HepG2 (cell line): ENCODE results near the gene NOP9. TPM values are rescaled to one million over a fixed set of nuclear protein-coding genes. Genes with fewer than 3 reads are reported as not detected.
A peak's percentile ranks its signal among the peaks of the same experiment; 100 is the strongest.

Experiments used
- ASH2L ChIP-seq: fragments of 300-600, 200-600 bp; sonication (generic); IDR thresholded peaks from 2 replicates; pipeline ENCODE4 v1.7.0; 2017; ENCODE audit warnings: low read depth, mild to moderate bottlenecking, moderate library complexity, mixed read lengths, low read length; ENCODE audit not compliant: insufficient read length
- CBX1 ChIP-seq: IDR thresholded peaks from one replicate; pipeline ENCODE4 v1.6.1; 2016; ENCODE audit warnings: antibody characterized with exemption, low read depth
- CEBPZ ChIP-seq: IDR thresholded peaks from 2 replicates; pipeline ENCODE4 v1.6.1; 2012; ENCODE audit warnings: low read length, improper control_type of control experiment
- HMGA1 ChIP-seq: sonication (generic); formaldehyde crosslinking; conservative IDR thresholded peaks from 2 replicates; pipeline ENCODE4 v1.4.0; 2020; ENCODE audit warnings: missing genetic modification reagents
- KDM3A ChIP-seq: IDR thresholded peaks from 2 replicates; pipeline ENCODE4 v1.6.1; 2018; ENCODE audit warnings: low read depth, missing compliant biosample characterization
- REST ChIP-seq, 2 experiments: IDR thresholded peaks; 2 replicates each; pipeline ENCODE4 v1.6.1; 2011 to 2012; ENCODE audit warnings: low read length in 2 of 2, borderline replicate concordance in 1 of 2, low read depth in 1 of 2, mild to moderate bottlenecking in 1 of 2, moderate library complexity in 1 of 2
- RFXAP ChIP-seq: sonication (generic); formaldehyde crosslinking; IDR thresholded peaks from 2 replicates; pipeline ENCODE4 v1.4.0; 2020; ENCODE audit warnings: missing genetic modification reagents, borderline replicate concordance
- SIN3B ChIP-seq: fragments of 150-350 bp; IDR thresholded peaks from 2 replicates; pipeline ENCODE4 v1.6.1; 2014; ENCODE audit warnings: low read length
- UBTF ChIP-seq: sonication (generic); formaldehyde crosslinking; IDR thresholded peaks from 2 replicates; pipeline ENCODE4 v1.4.0; 2020; ENCODE audit warnings: mild to moderate bottlenecking, missing genetic modification reagents
- ZBTB34 ChIP-seq: sonication (generic); formaldehyde crosslinking; IDR thresholded peaks from 2 replicates; pipeline ENCODE4 v1.8.0; 2022; ENCODE audit warnings: mild to moderate bottlenecking, missing genetic modification reagents
- ZFP82 ChIP-seq: sonication (generic); formaldehyde crosslinking; IDR thresholded peaks from 2 replicates; pipeline ENCODE4 v1.5.1; 2020; ENCODE audit warnings: mild to moderate bottlenecking, missing genetic modification reagents, borderline replicate concordance
- ZNF574 ChIP-seq: sonication (generic); formaldehyde crosslinking; IDR thresholded peaks from 2 replicates; pipeline ENCODE4 v1.4.0; 2020; ENCODE audit warnings: missing genetic modification reagents
- ZNF749 ChIP-seq: sonication (generic); formaldehyde crosslinking; IDR thresholded peaks from 2 replicates; pipeline ENCODE4 v1.8.0; 2022; ENCODE audit warnings: mild to moderate bottlenecking, missing genetic modification reagents, moderate library complexity, borderline replicate concordance
- polyA plus RNA-seq, 8 experiments: library from polyadenylated mRNA; depleted of rRNA in 3 of 8; stranded (reverse) in 7 of 8; unstranded in 1 of 8; fragments of >200 nt; fragmentation: Illumina TruSeq in 4 of 8; extraction: Trizol in 4 of 8; gene quantifications; 2 replicates each; pipeline versions ENCODE4 v1.2.1 to v1.2.3, GENCODE V29; 2011 to 2016; ENCODE audit warnings: low read depth in 4 of 8, missing spikeins in 1 of 8, mixed read lengths in 1 of 8; ENCODE audit not compliant: insufficient read depth in 1 of 8
- total RNA-seq, 5 experiments: library from RNA; depleted of rRNA; stranded (reverse); fragments of >200 nt; fragmentation: Illumina TruSeq; extraction: Trizol; gene quantifications; 2 replicates each; pipeline ENCODE4 v1.2.3, GENCODE V29; 2016; ENCODE audit warnings: low read depth in 1 of 5

The NOP9 gene
- total and polyA plus RNA-seq, 2 of the 13 experiments (the other 11 are each of a cell fraction or from before 2014, with no cell fraction given): 24.5 to 61.6 TPM

GRCh38 chr14:24299255-24300191, at the start of gene NOP9, which contains the start of gene DHRS1 (continued):
- TF ChIP-seq ZBTB34: 0 out of 2 replicates have a peak, but pooled peaks have one; percentile 15
- peak; percentile 30; the same call in 1 of the 2 replicates for TF ChIP-seq ZNF749 (CRISPR knock-in tag)
- TF ChIP-seq REST (IDR thresholded peaks at IDR 0.05; ENCODE audit: borderline replicate concordance in 1 of 2, low read depth in 1 of 2, low read length in 2 of 2): no peak
- peak; percentile 96 for TF ChIP-seq CBX1
- peak; percentile 91; the same call in 1 of the 2 replicates for TF ChIP-seq ZFP82 (CRISPR knock-in tag)
- TF ChIP-seq UBTF (CRISPR knock-in tag): peak; percentile 99
- no peak for TF ChIP-seq CEBPZ
- peak; percentile 98 for TF ChIP-seq SIN3B
- peak; percentile 99 for TF ChIP-seq ASH2L
- peak; percentile 97 for TF ChIP-seq ZNF574
- TF ChIP-seq KDM3A (CRISPR knock-in tag): peak; percentile 83
- peak; percentile 96 for TF ChIP-seq RFXAP (CRISPR knock-in tag)
- no peak for TF ChIP-seq HMGA1 (CRISPR knock-in tag)
